HG03575 (cell line): ENCODE results near the gene IFT80.
A peak's percentile ranks its signal among the peaks of the same experiment; 100 is the strongest.

Experiments
- ATAC-seq: cut with Tn5 transposase; IDR thresholded peaks from one replicate; pipeline ENCODE4 v1.9.1; 2021; ENCODE audit not compliant: unreplicated experiment, insufficient number of reproducible peaks, low FRiP score; ENCODE audit errors: extremely low read depth

Gene IFT80

DNA sequence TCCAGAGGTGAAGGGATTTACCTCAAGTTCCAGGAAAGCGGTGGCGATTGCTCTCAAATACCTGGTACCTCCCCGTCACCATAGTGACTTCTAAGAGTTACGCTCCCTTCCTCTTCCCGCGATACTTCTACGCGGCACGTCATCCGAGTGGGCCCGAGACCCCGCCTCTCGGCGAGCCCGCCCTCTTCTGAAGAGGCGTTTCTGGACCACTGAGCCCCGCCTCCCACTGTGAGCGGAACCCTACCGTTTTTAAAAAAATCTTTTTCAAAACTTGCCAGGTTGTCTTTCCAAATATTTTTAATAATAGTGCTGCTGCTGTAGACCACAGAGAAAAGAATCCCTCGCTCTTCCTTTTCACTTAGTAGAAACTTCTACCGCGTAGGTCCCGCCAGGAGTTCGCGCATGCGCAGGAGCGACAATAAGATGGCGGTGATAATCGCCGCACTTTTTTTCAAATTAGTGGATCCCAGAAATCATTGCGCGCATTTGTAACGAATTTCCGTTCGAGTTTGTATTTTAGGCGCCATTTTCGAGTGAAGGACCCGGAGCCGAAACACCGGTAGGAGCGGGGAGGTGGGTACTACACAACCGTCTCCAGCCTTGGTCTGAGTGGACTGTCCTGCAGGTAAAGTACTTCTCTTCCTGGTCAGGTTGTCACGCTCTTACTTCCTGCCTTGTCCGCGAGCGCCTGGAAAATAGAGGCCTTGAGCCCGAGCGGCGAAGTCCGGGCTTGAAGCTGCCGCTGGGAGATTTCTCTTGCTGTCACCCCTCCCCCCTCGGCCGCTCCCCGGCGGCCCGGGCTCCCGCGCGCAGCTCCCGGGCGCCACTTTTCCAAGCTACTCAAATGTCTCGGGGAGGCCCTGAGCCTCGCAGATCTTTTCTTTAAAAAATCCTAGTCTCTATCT lies at the start of gene IFT80, which contains the start of gene SMC4:
IFT80 (minus strand) TSS at position 101 of the 905 bp plus-strand sequence. CDS start 14,625 bp downstream, outside the sequence.
SMC4 (plus strand) TSS at position 526 of the 905 bp plus-strand sequence. CDS start 1,177 bp downstream, outside the sequence.
- ATAC-seq, result peak; percentile 96

DNA sequence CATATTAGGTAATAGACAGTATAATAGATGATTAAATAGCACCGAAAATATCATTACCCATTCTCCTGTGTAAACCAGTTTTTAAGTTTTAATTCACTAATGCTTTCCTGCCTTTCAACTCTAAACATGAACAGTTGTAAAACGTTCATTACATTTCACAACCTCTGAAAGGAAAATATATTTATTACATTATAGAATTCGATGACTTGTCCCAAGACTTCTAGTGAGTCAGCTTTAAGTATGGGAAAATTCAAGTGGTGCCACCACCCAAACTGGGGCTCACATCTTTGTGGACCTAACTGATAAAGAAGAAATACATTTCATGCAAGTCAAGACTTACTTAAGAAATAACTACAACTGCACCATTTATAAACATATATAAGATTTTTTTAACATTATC lies 48.5 kb upstream of the IFT80 start:
- no peak for ATAC-seq

DNA sequence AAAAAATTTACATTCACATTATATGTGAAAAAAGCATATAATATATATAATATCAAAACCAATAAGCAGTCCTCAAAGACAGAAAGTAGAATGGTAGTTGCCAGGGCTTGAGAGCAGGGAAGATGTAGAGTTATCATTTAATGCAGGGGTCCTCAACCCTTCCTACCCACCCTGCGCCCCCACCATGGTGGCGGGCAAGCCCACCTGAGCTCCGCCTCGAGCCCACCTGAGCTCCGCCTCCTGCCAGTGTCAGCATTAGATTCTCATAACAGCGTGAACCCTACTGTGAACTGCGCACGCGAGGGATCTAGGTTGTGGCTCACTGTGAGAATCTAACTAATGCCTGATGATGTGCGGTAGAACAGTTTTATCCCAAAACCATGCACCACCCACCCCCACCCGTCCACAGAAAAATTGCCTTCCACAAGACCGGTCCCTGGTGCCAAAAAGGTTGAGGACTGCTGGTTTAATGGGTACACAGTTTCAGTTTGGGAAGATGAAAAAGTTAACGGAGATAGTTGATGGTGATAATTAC lies 47.6 kb upstream of the IFT80 start:
- no peak for ATAC-seq

DNA sequence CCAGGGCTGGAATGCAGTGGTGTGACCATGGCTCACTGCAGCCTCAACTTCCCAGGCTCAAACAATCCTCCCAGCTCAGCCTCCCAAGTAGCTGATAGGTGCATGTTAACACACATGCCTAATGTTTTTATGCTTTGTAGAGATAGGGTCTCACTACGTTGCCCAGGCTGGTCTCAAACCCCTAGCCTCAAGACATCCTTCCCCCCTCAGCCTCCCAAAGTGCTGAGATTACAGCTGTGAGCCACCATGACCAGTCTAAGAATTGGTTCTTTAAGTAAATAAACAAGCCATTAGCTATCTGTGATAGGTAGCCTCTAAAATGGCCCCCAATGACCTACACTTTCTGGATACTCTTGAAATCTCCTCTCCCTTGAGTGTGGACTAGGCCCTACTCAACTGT lies 46.8 kb upstream of the IFT80 start:
- ATAC-seq, result no peak

DNA sequence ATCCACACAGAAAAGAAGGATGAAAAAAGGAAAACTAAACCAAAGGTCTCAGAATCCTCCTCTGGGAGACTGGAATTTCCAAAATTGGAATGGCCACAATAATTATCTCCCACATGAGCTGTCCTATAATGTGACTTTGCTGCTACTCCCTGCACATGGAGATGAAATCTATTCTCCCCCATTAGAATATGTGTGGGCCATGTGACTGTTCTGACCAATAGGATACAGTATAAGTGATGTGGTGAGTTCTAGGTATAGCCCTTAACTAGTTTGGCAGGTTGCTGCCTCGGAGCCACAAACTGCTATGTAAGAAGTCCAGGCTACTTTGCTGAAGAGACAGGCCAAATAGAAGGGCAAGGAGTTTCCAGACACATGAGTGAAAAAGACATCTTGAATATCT lies 45.4 kb upstream of the IFT80 start:
- ATAC-seq, result no peak

DNA sequence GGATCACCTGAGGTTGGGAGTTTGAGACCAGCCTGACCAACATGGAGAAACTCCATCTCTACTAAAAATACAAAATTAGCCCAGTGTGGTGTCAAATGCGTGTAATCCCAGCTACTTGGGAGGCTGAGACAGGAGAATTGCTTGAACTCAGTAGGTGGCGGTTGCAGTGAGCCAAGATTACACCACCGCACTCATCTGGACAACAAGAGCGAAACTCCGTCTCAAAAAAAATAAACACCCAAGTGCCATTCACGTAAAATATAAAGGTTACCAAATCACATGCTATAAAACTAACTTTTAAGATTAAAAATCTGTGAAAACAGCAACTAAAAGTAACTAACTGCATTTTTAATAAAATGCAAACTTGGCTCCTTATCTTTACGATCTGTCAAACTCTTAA lies 41.7 kb upstream of the IFT80 start:
- no peak for ATAC-seq

DNA sequence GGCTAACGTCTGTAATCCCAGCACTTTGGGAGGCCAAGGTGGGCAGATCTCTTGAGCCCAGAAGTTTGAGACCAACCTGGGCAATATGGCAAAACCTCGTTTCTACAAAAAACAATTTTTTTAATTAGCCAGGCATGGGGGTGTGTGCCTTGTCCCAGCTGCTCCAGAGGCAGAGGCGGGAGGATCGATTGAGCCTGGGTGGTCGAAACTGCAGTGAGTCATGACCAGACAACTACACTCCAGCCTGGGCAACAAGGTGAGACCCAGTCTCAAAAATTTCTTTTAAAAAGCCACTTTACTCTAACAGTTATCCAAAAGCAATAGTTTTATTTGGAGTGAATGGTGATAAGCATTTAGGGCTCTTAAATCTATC lies 38.0 kb upstream of the IFT80 start:
- ATAC-seq, result no peak

DNA sequence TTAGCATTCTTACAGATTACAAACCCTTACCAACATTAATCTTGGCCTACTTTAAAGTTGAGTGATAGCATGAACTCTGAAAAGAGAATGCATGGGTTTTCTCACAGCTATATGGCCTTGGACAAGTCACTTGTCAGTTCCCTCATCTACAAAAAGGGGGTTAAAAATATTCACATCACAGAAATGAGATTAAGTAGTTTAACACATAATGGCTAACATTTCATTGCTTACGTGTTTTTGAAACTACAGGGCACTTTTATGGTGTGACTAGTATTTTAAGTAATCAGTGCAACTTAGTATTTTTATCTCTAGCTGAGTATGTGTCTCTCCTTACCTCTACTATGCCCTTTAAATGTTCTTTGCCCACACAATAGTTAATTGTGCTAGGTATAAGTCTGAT lies 36.7 kb upstream of the IFT80 start:
- no peak for ATAC-seq

DNA sequence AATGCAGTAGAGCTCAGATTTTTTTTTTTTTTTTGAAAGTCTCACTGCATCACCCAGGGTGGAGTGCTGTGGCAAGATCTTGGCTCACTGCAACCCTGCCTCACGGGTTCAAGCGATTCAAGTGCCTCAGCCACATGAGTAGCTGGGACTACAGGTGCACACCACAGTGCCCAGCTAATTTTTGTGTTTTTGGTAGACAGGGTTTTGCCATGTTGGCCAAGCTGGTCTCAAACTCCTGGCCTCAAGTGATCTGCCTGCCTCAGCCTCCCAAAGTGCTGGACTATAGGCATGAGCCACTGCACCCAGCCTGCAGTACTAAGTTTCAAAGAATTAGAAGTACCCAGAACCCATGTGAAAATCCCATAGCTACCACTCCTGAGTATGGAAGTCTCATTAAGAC lies 36.1 kb upstream of the IFT80 start:
- ATAC-seq, result no peak

DNA sequence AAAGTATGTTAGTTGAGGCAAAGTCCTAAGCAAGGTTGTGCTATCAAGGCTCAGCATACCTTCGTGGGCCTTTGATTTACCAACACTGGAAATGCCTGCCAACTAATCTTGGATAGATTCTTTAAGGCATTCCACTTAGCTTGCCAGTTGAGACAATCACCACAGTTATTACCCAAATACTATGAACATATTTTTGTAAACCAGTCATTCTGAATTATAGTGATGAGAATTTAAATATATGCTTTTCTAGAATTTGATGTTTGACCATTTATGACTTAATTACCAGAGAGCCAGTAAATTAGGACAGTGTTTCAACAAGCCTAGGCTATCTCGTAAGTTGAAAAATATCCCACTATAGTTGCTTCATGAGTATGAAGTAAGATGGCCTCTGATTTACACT lies 35.0 kb upstream of the IFT80 start:
- no peak for ATAC-seq

DNA sequence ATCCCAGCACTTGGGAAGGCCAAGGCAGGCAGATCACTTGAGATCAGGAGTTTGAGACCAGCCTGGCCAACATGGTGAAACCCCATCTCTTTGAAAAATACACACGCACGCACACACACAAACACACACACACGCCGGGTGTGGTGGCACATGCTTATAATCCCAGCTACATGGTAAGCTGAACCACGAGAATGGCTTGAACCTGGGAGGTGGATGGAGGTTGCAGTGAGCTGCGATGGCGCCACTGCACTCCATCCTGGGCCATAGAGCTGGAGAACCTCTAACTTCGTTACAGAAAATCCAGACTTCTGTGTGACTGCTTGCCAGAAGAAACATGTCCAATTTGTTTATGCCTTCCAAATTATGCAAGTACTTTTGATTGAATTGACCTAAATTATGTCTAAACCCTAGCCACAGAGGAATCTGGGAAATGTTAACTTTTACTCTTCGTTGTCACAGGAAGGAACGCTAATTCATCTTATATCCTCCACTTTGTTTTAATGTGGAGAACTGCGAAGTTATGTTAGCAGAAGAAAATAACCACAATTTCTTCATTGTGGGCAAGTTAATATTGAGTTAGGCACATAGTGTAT lies 28.9 kb upstream of the IFT80 start:
- no peak for ATAC-seq

DNA sequence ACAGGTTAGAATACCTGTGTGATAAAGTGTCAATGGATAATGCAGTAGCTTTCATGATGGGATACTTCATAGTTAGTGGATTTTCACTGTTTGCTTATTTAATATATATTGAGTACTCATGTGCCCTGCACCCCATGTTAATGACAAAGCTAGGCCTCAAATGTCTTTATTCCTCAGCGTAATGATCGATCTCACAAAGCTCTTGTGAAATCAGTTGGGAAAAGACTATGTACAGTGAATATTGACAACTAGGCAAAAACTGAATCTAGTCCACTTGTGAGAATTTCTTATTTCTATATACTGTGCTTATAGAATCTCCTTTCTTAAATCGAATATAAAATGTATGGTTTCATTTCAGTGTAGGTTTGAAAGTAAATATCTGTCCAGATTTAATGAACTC lies 18.3 kb upstream of the IFT80 start:
- ATAC-seq, result no peak

DNA sequence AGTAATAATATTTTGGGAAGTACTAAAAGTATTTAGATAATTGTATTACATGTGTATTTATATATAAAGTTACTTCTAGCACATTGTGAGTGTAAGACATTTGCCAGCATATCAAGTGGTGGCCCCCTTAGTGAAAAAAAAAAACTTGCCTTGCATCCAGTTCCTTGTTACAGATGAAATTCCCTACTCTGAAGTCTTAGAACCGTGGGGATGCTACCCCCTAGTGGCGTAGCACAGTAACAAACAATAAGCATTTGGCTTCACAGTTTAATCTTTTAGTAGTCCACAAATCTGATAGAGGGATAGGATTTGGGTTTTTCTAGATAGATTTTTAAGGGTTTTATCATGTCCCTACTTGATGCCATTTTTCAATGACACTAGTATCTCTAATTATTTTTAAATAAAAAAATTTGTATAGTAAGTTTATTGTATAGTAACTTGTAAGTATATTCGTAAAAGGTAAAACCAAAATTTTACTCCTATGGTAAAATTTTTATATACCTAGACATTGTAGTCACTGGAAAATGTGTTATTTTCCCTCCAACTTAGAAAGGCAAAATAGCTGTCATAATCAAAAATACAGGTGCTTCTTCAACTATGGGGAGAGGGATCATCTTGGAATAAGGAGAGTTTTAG lies 14.7 kb upstream of the IFT80 start:
- peak; percentile 70 for ATAC-seq

DNA sequence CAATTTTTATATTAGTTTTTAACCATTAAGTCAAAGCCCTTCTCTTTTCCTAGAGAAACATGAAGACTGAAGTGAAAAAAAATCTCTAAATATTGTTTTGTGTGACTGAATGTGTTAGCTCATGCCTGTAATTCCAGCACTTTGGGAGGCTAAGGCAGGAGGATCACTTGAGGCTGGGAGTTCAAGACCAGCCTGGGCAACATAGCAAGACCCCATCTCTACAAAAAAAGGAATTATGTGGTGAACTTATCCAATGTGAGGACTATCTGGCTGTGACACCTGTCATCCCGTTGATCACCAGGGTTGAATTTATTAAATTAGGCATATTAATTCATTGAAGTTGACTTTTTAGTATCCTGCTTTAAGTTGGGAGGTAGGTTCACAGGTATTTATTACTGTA lies 13.5 kb upstream of the IFT80 start:
- ATAC-seq, result no peak

DNA sequence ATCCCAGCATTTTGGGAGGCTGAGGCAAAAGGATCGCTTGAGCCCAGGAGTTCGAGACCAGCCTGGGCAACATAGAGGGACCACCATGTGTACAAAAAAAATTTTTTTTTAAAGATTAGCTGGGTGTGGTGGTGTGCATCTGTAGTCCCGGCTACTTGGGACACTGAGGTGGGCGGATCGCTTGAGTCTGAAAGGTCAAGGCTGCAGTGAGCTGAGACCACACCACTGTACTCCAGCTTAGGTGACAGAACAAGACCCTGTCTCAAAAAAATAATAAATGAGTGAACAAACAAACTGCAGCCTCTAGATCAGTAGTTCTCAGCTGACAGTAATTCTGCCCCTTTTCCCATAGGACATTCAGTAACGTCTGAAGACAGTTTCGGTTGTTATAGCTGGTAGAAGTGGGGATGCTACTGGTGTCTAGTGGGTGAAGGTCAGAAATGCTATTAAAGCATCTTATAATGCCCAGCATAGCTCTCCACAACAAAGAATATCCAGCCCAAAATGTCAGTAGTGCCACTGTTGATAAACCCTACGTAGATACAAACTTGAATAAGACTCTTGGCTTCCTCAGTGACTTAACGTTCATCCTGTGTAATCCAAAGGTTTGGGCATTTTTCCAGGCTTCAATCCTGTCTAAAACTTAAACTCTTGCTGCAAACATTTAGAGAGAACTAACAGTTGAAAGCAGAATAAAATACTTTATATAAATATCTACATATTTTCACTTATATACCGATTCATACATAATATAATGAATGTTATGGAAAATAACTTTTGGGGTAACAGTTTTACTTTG lies 11.0 kb upstream of the IFT80 start:
- no peak for ATAC-seq

DNA sequence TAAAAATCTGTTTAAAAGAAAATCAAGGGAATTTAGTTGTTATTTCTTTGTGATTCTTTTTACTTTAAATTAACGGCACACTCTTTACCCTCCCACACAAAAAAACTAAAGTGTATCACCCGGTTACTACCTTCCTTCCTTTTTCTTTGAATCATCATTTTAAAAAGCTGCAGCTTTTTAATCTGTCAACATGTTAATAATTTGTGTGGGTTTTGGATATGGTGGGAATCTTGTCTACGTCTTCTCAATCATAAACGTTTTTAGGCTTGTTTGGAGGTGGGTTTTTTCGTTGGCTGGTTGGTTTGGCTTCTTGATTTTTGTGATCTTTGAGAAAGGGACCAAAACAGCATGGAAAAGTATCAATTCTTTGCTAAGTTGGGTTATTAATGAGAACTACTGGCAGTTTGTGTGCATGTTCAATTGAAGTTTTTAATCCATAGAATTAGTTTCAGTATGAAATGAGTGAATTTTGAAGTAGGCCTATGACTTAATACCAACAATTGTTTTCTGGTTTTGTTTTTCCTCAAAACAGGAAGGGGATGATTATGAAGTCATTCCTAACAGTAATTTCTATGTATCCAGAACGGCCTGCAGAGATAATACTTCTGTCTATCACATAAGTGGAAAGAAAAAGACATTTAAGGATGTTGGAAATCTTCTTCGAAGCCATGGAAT lies 4.9 kb upstream of the IFT80 start:
- ATAC-seq, result no peak

DNA sequence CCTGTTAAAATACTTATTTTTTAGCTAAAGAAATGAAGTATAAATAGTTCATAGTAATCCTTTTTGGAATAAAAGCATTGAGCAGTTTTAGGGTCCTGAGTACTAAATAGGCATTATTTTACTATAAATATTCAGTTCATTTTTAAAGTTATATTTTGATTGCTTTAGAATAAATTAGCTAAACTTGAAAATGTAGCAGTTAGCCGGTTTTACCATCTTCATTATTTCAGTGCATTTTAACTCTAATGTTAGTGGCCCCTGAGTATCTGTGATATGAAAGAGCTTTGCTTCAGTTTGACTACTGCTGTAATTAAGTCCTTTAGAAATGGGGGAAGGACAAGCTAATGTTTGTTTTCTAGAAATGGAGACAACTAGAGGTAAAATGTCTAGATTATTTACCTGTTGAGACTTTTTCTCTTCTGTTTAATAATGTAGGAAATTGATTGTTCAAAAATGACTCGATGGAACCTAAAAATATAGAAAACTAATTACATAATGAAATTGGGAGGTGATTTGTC lies 4.1 kb upstream of the IFT80 start:
- ATAC-seq, result no peak
